Uterus (tissue), 2 donors: ENCODE results near the gene IBSP.

Experiments used
- CTCF ChIP-seq, 4 experiments: fragments of 200-600 bp in 2 of 4; fragments of 450-650 bp in 2 of 4; sonication (generic) in 2 of 4; IDR thresholded peaks; one replicate each; pipeline ENCODE4 v1.5.1; 2016 to 2019; ENCODE audit warnings: antibody characterized with exemption in 4 of 4, mild to moderate bottlenecking in 2 of 4, moderate library complexity in 1 of 4
- POLR2A ChIP-seq, 2 donors: fragments of 450-650 bp; IDR thresholded peaks; one replicate each; pipeline ENCODE4 v1.6.1; 2016; ENCODE audit warnings: antibody characterized with exemption in 2 of 2, mild to moderate bottlenecking in 1 of 2, moderate library complexity in 1 of 2

DNA sequence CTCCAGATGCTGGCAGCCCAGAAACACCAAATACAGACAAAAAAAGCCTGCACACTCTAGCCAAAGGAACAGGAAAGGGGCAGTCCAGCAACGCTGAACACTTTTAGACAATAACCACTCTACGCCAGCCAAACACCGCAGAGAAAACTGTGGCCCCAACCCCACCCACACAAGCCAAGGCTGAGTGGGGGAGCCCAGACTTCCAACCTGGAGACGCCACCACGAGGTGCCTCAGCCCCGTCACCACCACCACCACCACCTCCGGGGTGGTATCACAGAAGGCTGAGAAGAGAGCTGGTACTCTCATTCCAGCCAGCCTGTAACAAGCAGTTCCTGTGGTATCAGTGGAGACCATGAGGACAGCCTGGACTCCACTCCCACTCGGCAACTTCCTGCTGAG lies 56.2 kb downstream of the IBSP start:
- no peak for TF ChIP-seq POLR2A (IDR thresholded peaks at IDR 0.05)
- no peak for TF ChIP-seq CTCF (IDR thresholded peaks at IDR 0.05)
